Colon (tissue), 2 donors: ENCODE results near the gene INPP5K.
"Not testable (repeated sequence)": the region's sequence is repeated elsewhere in the genome, so short reads cannot be mapped to it uniquely, and the experiment has no call there.

Experiments used
- FAIRE-seq: peaks from 2 replicates; lab custom pipeline; 2012; peaks lifted over from hg19 to GRCh38; lab: Jason Lieb, UNC
- donor health status: control.
- donor health status: control.

The INPP5K gene

GRCh38 chr17:1516388-1517161, at the start of gene INPP5K:
INPP5K (minus strand) TSS chr17:1516612; CDS start chr17:1516499, 113 bp downstream.
- FAIRE-seq = no peak

- no peak for FAIRE-seq
Observed at GRCh38 chr17:1565877-1566276, 49.5 kb upstream of the INPP5K start.

- FAIRE-seq = no peak
Observed at GRCh38 chr17:1563786-1564613, 47.6 kb upstream of the INPP5K start.

GRCh38 chr17:1563471-1563785, 47.0 kb upstream of the INPP5K start:
- not testable (repeated sequence) for FAIRE-seq

- no peak for FAIRE-seq
Observed at GRCh38 chr17:1562176-1562643, 45.8 kb upstream of the INPP5K start.

GRCh38 chr17:1561420-1562175, 45.2 kb upstream of the INPP5K start:
- no peak for FAIRE-seq

GRCh38 chr17:1560858-1561355, 44.5 kb upstream of the INPP5K start:
- no peak for FAIRE-seq

- no peak for FAIRE-seq
Observed at GRCh38 chr17:1560101-1560857, 43.9 kb upstream of the INPP5K start.

- FAIRE-seq = no peak
Observed at GRCh38 chr17:1559047-1560043, 42.9 kb upstream of the INPP5K start.

GRCh38 chr17:1558401-1558800, 42.0 kb upstream of the INPP5K start:
- FAIRE-seq = no peak

GRCh38 chr17:1557355-1558095, 41.1 kb upstream of the INPP5K start:
- no peak for FAIRE-seq

- no peak for FAIRE-seq
Observed at GRCh38 chr17:1555651-1556471, 39.4 kb upstream of the INPP5K start.

- FAIRE-seq = no peak
Observed at GRCh38 chr17:1554751-1555540, 38.5 kb upstream of the INPP5K start.

GRCh38 chr17:1553354-1554266, 37.2 kb upstream of the INPP5K start:
- FAIRE-seq = no peak

- FAIRE-seq = no peak
Observed at GRCh38 chr17:1552932-1553331, 36.5 kb upstream of the INPP5K start.

GRCh38 chr17:1551741-1552140, 35.3 kb upstream of the INPP5K start:
- no peak for FAIRE-seq

- no peak for FAIRE-seq
Observed at GRCh38 chr17:1548032-1548431, 31.6 kb upstream of the INPP5K start.
